GM18526 (cell line): ENCODE measurements around the gene RSPH6A.

Experiments
- POLR2A ChIP-seq: IDR thresholded peaks from 3 replicates; pipeline ENCODE4 v1.6.1; 2011; ENCODE audit not compliant: insufficient read length; ENCODE audit errors: extremely low read depth

RSPH6A gene

GRCh38 chr19:45780146-45780447, 35.0 kb downstream of the RSPH6A start:
- no peak for TF ChIP-seq POLR2A

- TF ChIP-seq POLR2A: no peak
Measured at GRCh38 chr19:45779231-45780145, 35.6 kb downstream of the RSPH6A start.

- no peak for TF ChIP-seq POLR2A
Measured at GRCh38 chr19:45778010-45778661, 37.0 kb downstream of the RSPH6A start.

- TF ChIP-seq POLR2A: no peak
Measured at GRCh38 chr19:45777395-45777961, 37.6 kb downstream of the RSPH6A start.

GRCh38 chr19:45774765-45775164, 40.3 kb downstream of the RSPH6A start:
- no peak for TF ChIP-seq POLR2A

GRCh38 chr19:45773384-45773783, 41.7 kb downstream of the RSPH6A start:
- no peak for TF ChIP-seq POLR2A

- TF ChIP-seq POLR2A: no peak
Measured at GRCh38 chr19:45772912-45773311, 42.2 kb downstream of the RSPH6A start.

- TF ChIP-seq POLR2A: no peak
Measured at GRCh38 chr19:45772130-45772840, 42.8 kb downstream of the RSPH6A start.

GRCh38 chr19:45771311-45771933, 43.7 kb downstream of the RSPH6A start:
- no peak for TF ChIP-seq POLR2A

- peak; percentile 42 for TF ChIP-seq POLR2A
Measured at GRCh38 chr19:45770192-45771101, 44.7 kb downstream of the RSPH6A start.

- no peak for TF ChIP-seq POLR2A
Measured at GRCh38 chr19:45769821-45770191, 45.3 kb downstream of the RSPH6A start.

- peak; percentile 39 for TF ChIP-seq POLR2A
Measured at GRCh38 chr19:45768984-45769782, 45.9 kb downstream of the RSPH6A start, which contains the start of gene SIX5. Gene SIX5 (minus strand): TSS chr19:45769252. CDS start chr19:45768844, 408 bp downstream.

GRCh38 chr19:45768655-45768983, 46.5 kb downstream of the RSPH6A start:
- TF ChIP-seq POLR2A: no peak
